Measurements from ENCODE around the gene NPAS2.

Gene NPAS2

GRCh38 chr2:100780203-100781008 is 39.5 kb upstream of the NPAS2 start:
- no peak overlapping the region for H3K4me3 ChIP-seq (replicated peaks; ENCODE audit: low read depth, low read length)
- no peak for TF ChIP-seq CTCF (IDR thresholded peaks at IDR 0.05; ENCODE audit: low read length, missing control alignments)
- peak; percentile 88 for DNase-seq (ENCODE audit: low read depth)

DNA sequence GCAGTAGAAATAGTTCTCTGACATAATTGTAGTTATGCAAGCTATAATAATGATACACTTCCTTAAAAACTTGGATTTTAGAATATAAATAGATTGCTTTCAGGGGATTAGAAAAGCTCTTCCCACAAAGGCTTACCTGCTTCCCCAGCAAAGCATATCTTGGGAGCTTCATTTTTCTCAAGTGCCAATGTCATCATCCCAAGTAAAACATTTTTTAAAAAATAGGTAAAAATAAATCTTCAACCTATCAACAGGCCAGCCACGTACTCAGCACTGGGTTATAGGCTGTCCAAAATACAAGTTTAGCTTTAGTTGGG is 39.0 kb upstream of the NPAS2 start:
- no peak for DNase-seq (ENCODE audit: low read depth)
- TF ChIP-seq CTCF (IDR thresholded peaks at IDR 0.05; ENCODE audit: low read length, missing control alignments): no peak
- H3K4me3 ChIP-seq (replicated peaks; ENCODE audit: low read depth, low read length): no peak overlapping the region

DNA sequence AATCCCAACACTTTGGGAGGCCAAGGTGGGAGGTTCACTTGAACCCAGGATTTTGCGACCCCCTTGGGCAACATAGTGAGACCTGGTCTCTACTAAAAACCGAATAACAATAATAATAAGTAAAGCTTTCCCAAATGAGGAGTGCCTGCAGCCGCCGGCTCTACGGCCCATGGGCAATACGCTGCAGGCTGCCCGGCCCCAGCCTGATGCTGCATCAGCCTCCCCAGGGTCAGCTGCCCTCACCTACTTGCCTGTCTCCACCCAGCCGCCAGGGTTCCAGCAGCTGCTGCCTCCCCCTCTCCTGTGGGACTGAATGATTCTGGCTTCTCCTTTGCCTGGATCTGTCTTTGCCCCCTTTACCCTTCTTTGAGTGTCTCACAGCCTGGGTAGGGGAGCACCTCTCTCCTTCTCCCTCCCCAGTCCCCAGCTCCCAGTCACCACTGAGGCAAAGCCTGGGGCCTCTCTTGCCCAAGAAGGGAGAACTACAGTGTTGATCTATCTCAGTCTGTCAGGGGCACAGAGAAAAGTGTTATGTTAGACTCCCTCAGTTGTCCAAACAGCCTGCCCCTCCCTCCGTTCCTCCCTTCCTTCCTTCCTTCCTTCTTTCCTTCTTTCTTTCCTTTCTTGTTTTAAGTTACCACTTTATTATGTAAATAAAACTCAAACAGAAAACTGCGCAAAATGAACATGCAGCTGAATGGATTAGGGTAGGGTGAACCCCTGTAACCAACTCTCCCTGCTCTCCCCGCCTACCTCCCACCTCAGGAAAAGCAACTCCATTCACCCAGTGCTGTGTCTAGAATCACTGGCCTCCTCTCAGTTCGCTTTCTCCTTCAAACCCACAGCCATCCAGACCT is 38.2 kb upstream of the NPAS2 start:
- TF ChIP-seq CTCF (IDR thresholded peaks at IDR 0.05; ENCODE audit: low read length, missing control alignments): no peak
- no peak for DNase-seq (ENCODE audit: low read depth)
- H3K4me3 ChIP-seq (replicated peaks; ENCODE audit: low read depth, low read length): no peak overlapping the region

DNA sequence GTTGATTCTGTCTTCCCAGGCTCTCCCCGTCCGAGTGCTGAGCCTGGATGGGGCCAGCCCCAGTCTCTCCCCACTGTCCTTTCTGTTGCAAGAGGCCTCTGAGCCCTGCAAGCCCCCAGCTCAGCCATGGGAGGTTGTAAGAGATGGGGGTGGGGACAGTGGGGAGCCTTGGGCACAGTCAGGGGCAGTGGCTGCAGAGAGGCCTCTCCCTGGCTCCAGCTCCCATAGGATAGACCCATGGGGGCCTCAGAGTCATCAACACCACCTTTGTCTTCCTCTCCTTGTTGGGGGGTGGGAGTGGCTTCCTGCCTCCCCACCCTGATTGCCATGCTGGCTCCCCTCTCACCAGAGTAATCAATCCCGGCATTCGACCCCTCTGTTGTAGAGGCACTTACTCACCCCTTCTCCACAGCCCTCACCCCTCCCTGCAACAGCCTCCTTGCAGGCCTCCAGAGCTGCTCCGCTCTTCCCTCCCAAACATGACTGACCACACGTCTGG is 37.5 kb upstream of the NPAS2 start:
- no peak for DNase-seq (ENCODE audit: low read depth)
- H3K4me3 ChIP-seq (replicated peaks; ENCODE audit: low read depth, low read length): no peak overlapping the region
- no peak for TF ChIP-seq CTCF (IDR thresholded peaks at IDR 0.05; ENCODE audit: low read length, missing control alignments)

DNA sequence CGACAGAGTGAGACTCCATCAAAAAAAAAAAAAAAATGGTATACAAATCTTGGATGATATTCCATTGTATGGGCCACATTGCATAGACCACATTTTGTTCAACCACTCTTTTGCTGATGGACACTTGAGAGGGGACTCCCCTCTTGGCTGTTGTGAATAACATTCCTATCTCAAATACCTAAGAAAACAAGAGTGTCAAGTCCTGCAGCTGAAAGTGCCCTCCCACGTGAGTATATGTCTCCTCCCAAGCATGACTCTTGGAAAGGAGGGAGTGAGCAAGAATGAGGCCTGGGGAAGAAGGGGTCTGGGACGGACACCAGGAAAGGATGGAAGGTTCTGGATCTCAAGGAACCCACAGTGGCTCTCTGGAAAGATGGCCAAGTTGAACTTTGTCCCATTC is 36.0 kb upstream of the NPAS2 start:
- no peak for DNase-seq (ENCODE audit: low read depth)
- no peak for TF ChIP-seq CTCF (IDR thresholded peaks at IDR 0.05; ENCODE audit: low read length, missing control alignments)

GRCh38 chr2:100784681-100785080 is 35.3 kb upstream of the NPAS2 start:
- TF ChIP-seq CTCF (IDR thresholded peaks at IDR 0.05; ENCODE audit: low read length, missing control alignments): no peak
- H3K4me3 ChIP-seq (replicated peaks; ENCODE audit: low read depth, low read length): no peak overlapping the region
- DNase-seq (ENCODE audit: low read depth): no peak

More for the DNA sequence above, 36.0 kb upstream of the NPAS2 start:
- H3K4me3 ChIP-seq (replicated peaks; ENCODE audit: low read depth, low read length): no peak overlapping the region
